ENCODE measurements around the gene CLEC9A.

The CLEC9A gene

DNA sequence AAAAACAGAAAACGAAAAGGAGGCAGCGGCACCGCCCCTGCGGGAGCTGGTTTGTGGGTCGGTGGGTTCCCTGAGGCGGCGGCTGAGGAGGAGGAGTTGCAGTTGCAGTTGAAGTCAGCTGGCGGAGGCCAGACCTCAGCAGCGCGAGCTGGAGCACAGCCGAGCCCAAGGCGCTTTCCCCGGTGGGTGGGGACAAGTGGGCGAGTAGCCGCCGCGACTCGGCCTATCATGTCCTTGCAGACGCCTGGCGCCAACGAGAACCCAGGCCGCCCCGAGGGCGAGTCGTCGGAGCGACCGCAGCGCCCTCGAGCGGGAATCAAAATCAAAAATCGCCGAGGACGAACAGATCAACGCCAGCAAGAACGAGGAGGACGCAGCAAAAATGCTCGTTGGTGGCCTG lies 81.0 kb downstream of the CLEC9A start:
- DNase-seq (ENCODE audit: low spot score): no peak

GRCh38 chr12:10113075-10113474 lies 82.6 kb downstream of the CLEC9A start:
- no peak for DNase-seq (ENCODE audit: low spot score)

- no peak for DNase-seq (ENCODE audit: low spot score)
Observed at GRCh38 chr12:10113920-10114319, 83.4 kb downstream of the CLEC9A start.

- DNase-seq (ENCODE audit: low spot score): no peak
Observed at GRCh38 chr12:10115311-10115710, 84.8 kb downstream of the CLEC9A start.

All from cerebellar cortex (tissue), 1 donor.